HepG2 (cell line): ENCODE data around the gene MZF1. TPM values are rescaled to one million over a fixed set of nuclear protein-coding genes. Genes with fewer than 3 reads are reported as not detected.

Experiments
- AHR ChIP-seq: IDR thresholded peaks from 2 replicates; pipeline ENCODE4 v1.6.1; 2018; ENCODE audit warnings: missing genetic modification reagents, missing compliant biosample characterization
- CC2D1A ChIP-seq: sonication (generic); formaldehyde crosslinking; IDR thresholded peaks from 2 replicates; pipeline ENCODE4 v1.8.1; 2023; ENCODE audit warnings: mild to moderate bottlenecking, missing genetic modification reagents
- DR1 ChIP-seq: sonication (generic); formaldehyde crosslinking; IDR thresholded peaks from 2 replicates; pipeline ENCODE4 v1.8.0; 2021; ENCODE audit warnings: mild to moderate bottlenecking, missing genetic modification reagents, inconsistent platforms
- HMG20B ChIP-seq: conservative IDR thresholded peaks from 2 replicates; pipeline ENCODE4 v1.6.1; 2016; ENCODE audit warnings: missing genetic modification reagents, missing compliant biosample characterization
- MTF2 ChIP-seq: sonication (generic); formaldehyde crosslinking; IDR thresholded peaks from 2 replicates; pipeline ENCODE4 v1.5.0; 2020; ENCODE audit warnings: missing genetic modification reagents, borderline replicate concordance
- PRDM4 ChIP-seq: sonication (generic); formaldehyde crosslinking; IDR thresholded peaks from 2 replicates; pipeline ENCODE4 v1.9.0; 2021; ENCODE audit warnings: missing genetic modification reagents, borderline replicate concordance
- TRAFD1 ChIP-seq: sonication (generic); formaldehyde crosslinking; IDR thresholded peaks from 2 replicates; pipeline ENCODE4 v1.5.1; 2020; ENCODE audit warnings: missing genetic modification reagents, mild to moderate bottlenecking, borderline replicate concordance
- ZKSCAN1 ChIP-seq: fragments of 150-350 bp; IDR thresholded peaks from 2 replicates; pipeline ENCODE4 v1.6.1; 2014; ENCODE audit warnings: low read length
- ZNF138 ChIP-seq: sonication (generic); formaldehyde crosslinking; IDR thresholded peaks from 2 replicates; pipeline ENCODE4 v1.5.0; 2020; ENCODE audit warnings: mild to moderate bottlenecking, low read depth, missing genetic modification reagents
- ZNF143 ChIP-seq: sonication (generic); formaldehyde crosslinking; IDR thresholded peaks from 2 replicates; pipeline ENCODE4 v1.4.0; 2020; ENCODE audit warnings: missing genetic modification reagents
- ZNF609 ChIP-seq: sonication (generic); formaldehyde crosslinking; IDR thresholded peaks from 2 replicates; pipeline ENCODE4 v1.4.0; 2020; ENCODE audit warnings: mild to moderate bottlenecking, missing genetic modification reagents, borderline replicate concordance
- polyA plus RNA-seq, 8 experiments: library from polyadenylated mRNA; depleted of rRNA in 3 of 8; stranded (reverse) in 7 of 8; unstranded in 1 of 8; fragments of >200 nt; fragmentation: Illumina TruSeq in 4 of 8; extraction: Trizol in 4 of 8; gene quantifications; 2 replicates each; pipeline versions ENCODE4 v1.2.1 to v1.2.3, GENCODE V29; 2011 to 2016; ENCODE audit warnings: low read depth in 4 of 8, missing spikeins in 1 of 8, mixed read lengths in 1 of 8; ENCODE audit not compliant: insufficient read depth in 1 of 8
- total RNA-seq, 5 experiments: library from RNA; depleted of rRNA; stranded (reverse); fragments of >200 nt; fragmentation: Illumina TruSeq; extraction: Trizol; gene quantifications; 2 replicates each; pipeline ENCODE4 v1.2.3, GENCODE V29; 2016; ENCODE audit warnings: low read depth in 1 of 5
- TF ChIP-seq, protein P1 (sequence below): sonication (generic); formaldehyde crosslinking; IDR thresholded peaks from 2 replicates; pipeline ENCODE4 v1.5.0; 2020; ENCODE audit warnings: missing genetic modification reagents, mild to moderate bottlenecking, borderline replicate concordance
- TF ChIP-seq, protein P2 (sequence below): sonication (generic); formaldehyde crosslinking; IDR thresholded peaks from 2 replicates; pipeline ENCODE4 v1.5.1; 2020; ENCODE audit warnings: mild to moderate bottlenecking, missing genetic modification reagents, borderline replicate concordance

The MZF1 gene
- total and polyA plus RNA-seq, 2 of the 13 experiments (the other 11 are each of a cell fraction or from before 2014, with no cell fraction given): 3.1 to 8.1 TPM

GRCh38 chr19:58543826-58544590 is 29.1 kb downstream of the MZF1 start, which contains the start of gene TRIM28 (continued):
- TF ChIP-seq CC2D1A (CRISPR knock-in tag) (no peak), ZNF143 (CRISPR knock-in tag) (peak; percentile 24; the same call in 1 of the 2 replicates), PRDM4 (CRISPR knock-in tag) (no peak), HMG20B (CRISPR knock-in tag) (no peak), ZKSCAN1 (no peak), ZNF138 (CRISPR knock-in tag) (0 out of 2 replicates have a peak, but pooled peaks have one; percentile 65), AHR (no peak), MTF2 (CRISPR knock-in tag) (no peak), DR1 (CRISPR knock-in tag) (peak; percentile 92), TRAFD1 (CRISPR knock-in tag) (no peak), ZNF609 (CRISPR knock-in tag) (no peak)
- TF ChIP-seq, protein P1, sequence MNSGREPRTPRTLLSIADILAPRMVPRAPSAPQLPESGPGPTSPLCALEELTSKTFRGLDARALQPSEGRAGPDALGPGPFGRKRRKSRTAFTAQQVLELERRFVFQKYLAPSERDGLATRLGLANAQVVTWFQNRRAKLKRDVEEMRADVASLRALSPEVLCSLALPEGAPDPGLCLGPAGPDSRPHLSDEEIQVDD (CRISPR knock-in tag): no peak; the same call in 1 of the 2 replicates
- TF ChIP-seq, protein P2, sequence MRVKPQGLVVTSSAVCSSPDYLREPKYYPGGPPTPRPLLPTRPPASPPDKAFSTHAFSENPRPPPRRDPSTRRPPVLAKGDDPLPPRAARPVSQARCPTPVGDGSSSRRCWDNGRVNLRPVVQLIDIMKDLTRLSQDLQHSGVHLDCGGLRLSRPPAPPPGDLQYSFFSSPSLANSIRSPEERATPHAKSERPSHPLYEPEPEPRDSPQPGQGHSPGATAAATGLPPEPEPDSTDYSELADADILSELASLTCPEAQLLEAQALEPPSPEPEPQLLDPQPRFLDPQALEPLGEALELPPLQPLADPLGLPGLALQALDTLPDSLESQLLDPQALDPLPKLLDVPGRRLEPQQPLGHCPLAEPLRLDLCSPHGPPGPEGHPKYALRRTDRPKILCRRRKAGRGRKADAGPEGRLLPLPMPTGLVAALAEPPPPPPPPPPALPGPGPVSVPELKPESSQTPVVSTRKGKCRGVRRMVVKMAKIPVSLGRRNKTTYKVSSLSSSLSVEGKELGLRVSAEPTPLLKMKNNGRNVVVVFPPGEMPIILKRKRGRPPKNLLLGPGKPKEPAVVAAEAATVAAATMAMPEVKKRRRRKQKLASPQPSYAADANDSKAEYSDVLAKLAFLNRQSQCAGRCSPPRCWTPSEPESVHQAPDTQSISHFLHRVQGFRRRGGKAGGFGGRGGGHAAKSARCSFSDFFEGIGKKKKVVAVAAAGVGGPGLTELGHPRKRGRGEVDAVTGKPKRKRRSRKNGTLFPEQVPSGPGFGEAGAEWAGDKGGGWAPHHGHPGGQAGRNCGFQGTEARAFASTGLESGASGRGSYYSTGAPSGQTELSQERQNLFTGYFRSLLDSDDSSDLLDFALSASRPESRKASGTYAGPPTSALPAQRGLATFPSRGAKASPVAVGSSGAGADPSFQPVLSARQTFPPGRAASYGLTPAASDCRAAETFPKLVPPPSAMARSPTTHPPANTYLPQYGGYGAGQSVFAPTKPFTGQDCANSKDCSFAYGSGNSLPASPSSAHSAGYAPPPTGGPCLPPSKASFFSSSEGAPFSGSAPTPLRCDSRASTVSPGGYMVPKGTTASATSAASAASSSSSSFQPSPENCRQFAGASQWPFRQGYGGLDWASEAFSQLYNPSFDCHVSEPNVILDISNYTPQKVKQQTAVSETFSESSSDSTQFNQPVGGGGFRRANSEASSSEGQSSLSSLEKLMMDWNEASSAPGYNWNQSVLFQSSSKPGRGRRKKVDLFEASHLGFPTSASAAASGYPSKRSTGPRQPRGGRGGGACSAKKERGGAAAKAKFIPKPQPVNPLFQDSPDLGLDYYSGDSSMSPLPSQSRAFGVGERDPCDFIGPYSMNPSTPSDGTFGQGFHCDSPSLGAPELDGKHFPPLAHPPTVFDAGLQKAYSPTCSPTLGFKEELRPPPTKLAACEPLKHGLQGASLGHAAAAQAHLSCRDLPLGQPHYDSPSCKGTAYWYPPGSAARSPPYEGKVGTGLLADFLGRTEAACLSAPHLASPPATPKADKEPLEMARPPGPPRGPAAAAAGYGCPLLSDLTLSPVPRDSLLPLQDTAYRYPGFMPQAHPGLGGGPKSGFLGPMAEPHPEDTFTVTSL: no peak
